GM19099 (cell line): Measurements from ENCODE around the gene CAPS.

Experiments used
- POLR2A ChIP-seq: IDR thresholded peaks from 3 replicates; pipeline ENCODE4 v1.6.1; 2011; ENCODE audit warnings: low read depth; ENCODE audit not compliant: insufficient read length; ENCODE audit errors: extremely low read depth

The CAPS gene

GRCh38 chr19:5953030-5953589, 39.1 kb downstream of the CAPS start:
- TF ChIP-seq POLR2A = no peak

- no peak for TF ChIP-seq POLR2A
These were observed 39.7 kb downstream of the CAPS start for GRCh38 chr19:5953680-5954213.

GRCh38 chr19:5954293-5954692, 40.2 kb downstream of the CAPS start:
- no peak for TF ChIP-seq POLR2A

- no peak for TF ChIP-seq POLR2A
These were observed 41.5 kb downstream of the CAPS start for GRCh38 chr19:5955636-5955935.

GRCh38 chr19:5956323-5956722, 42.3 kb downstream of the CAPS start:
- TF ChIP-seq POLR2A = no peak

GRCh38 chr19:5956728-5957127, 42.7 kb downstream of the CAPS start:
- TF ChIP-seq POLR2A = no peak

- no peak for TF ChIP-seq POLR2A
These were observed 43.1 kb downstream of the CAPS start for GRCh38 chr19:5957170-5957569.

GRCh38 chr19:5958074-5958850, 44.2 kb downstream of the CAPS start:
- TF ChIP-seq POLR2A = no peak

GRCh38 chr19:5958851-5959122, 44.7 kb downstream of the CAPS start:
- TF ChIP-seq POLR2A = no peak

GRCh38 chr19:5959260-5960004, 45.4 kb downstream of the CAPS start:
- no peak for TF ChIP-seq POLR2A

- TF ChIP-seq POLR2A = no peak
These were observed 46.2 kb downstream of the CAPS start for GRCh38 chr19:5960005-5961001.

GRCh38 chr19:5961969-5962945, 48.2 kb downstream of the CAPS start:
- no peak for TF ChIP-seq POLR2A

- no peak for TF ChIP-seq POLR2A
These were observed 49.8 kb downstream of the CAPS start for GRCh38 chr19:5963855-5964254.
